Pancreas (tissue), 10 donors: ENCODE measurements around the gene S100A12. TPM values are rescaled to one million over a fixed set of nuclear protein-coding genes. Genes with fewer than 3 reads are reported as not detected.
"Not testable (repeated sequence)": the region's sequence is repeated elsewhere in the genome, so short reads cannot be mapped to it uniquely, and the experiment has no call there.

Experiments
- ATAC-seq, 4 donors: fragments of 200-7000 bp; cut with Tn5 transposase; one replicate each; pipeline versions ENCODE4 v1.8.0 to v1.9.1; 2020; ENCODE audit warnings: mild to moderate bottlenecking in 4 of 4, moderate library complexity in 4 of 4
- DNase-seq, 6 donors: peaks; one replicate each; pipeline ENCODE4 v3.0.0-alpha.2; 2020
- FAIRE-seq: peaks from 2 replicates; lab custom pipeline; 2012; peaks lifted over from hg19 to GRCh38; lab: Jason Lieb, UNC
- H3K27ac ChIP-seq, 4 donors: fragments of 200-600 bp; sonication (generic); 1 replicate in 3 of 4; 2 replicates in 1 of 4; pipeline versions ENCODE4 v1.5.0 to v1.8.0; 2020
- H3K27me3 ChIP-seq, 4 donors: fragments of 200-600 bp; one replicate each; pipeline ENCODE4 v1.8.0; 2021
- H3K36me3 ChIP-seq, 3 donors: fragments of 200-600 bp; sonication (generic) in 1 of 3; one replicate each; pipeline versions ENCODE4 v1.5.0 to v1.8.0; 2020 to 2021
- H3K4me1 ChIP-seq, 3 donors: fragments of 200-600 bp; one replicate each; pipeline ENCODE4 v1.8.0; 2021
- H3K4me3 ChIP-seq, 4 donors: fragments of 200-600 bp; sonication (generic) in 2 of 4; one replicate each; pipeline versions ENCODE4 v1.5.0 to v1.8.0; 2020 to 2021
- H3K9me3 ChIP-seq, 4 donors: fragments of 200-600 bp; one replicate each; pipeline ENCODE4 v1.8.0; 2021
- CTCF ChIP-seq, 4 donors: fragments of 200-600 bp; sonication (generic) in 3 of 4; IDR thresholded peaks; one replicate each; pipeline versions ENCODE4 v1.5.0 to v1.8.0; 2021; ENCODE audit warnings: antibody characterized with exemption in 4 of 4
- whole genome bisulfite sequencing, 2 donors: extraction: QIAGEN DNeasy Blood & Tissue Kit; methylation state at CpG; one replicate each; pipeline ENCODE4 v1.1.7; 2013; 5-methylcytosine and 5-hydroxymethylcytosine counted together
- intact Hi-C, 3 donors: fragments of 100-400 bp; cut with DNase I; formaldehyde crosslinking; loops; one replicate each; pipeline versions ENCODE4 v1.11.1 to v1.14.2; 2022
- polyA plus RNA-seq, 2 donors: library from polyadenylated mRNA; stranded (reverse); fragments of 200-250 nt; gene quantifications; one replicate each; pipeline ENCODE4 v1.2.3, GENCODE V29; 2013
- total RNA-seq, 6 donors: library from RNA; stranded (reverse); fragmentation: NEBNext Ultra II Directional in 4 of 6; extraction: Animal tissue kit (Norgen Biotek cat#: 25700) in 4 of 6; gene quantifications; one replicate each; pipeline versions ENCODE4 v1.2.1 to v1.2.4, GENCODE V29; 2021 to 2023
- donor health status: healthy with polysubstance abuse.
- donor health status: DM: no; HTN: no; CAD: no; lungs with moderate emphysema.
- donor health status: DM: no; HTN: no; CAD: no.
- donor health status: control.
- donor health status: control.
- donor health status: Bipolar disorder and iron deficiency.
- donor health status: DM: yes; HTN: yes; CAD: no.
- donor health status: DM: no; HTN: no; CAD: no.
- donor health status: DM: no; HTN: no; CAD: no.
- donor health status: DM: yes; HTN: yes; CAD: no.

Gene S100A12
- total and polyA plus RNA-seq, 8 donors, result 0.44 to 5.2 (median 1.8) TPM; not detected in 1

GRCh38 chr1:153349363-153350320 lies 25.8 kb downstream of the S100A12 start:
- intact Hi-C loops, result loop anchor here in 2 of 3 donors (5.0 kb wide), 1 partner anchor 148 kb away; no protein-coding TSS in a partner anchor
- H3K36me3 ChIP-seq, result no peaks in the 10 kb centered on the region
- no peak for DNase-seq
- WGBS, 2 donors, result 38 to 41% methylated on average over 17 of the region's 17 CpGs
- no peaks in the 10 kb centered on the region for H3K4me1 ChIP-seq
- TF ChIP-seq CTCF (IDR thresholded peaks at IDR 0.05), result no peak
- FAIRE-seq, result no peak
- no peak for ATAC-seq
- no peak overlapping the region for H3K27ac ChIP-seq
- H3K27me3 ChIP-seq, result peaks cover 0 to 16% (median 0%) of the 10 kb centered on the region in 4 donors
- H3K4me3 ChIP-seq, result no peak overlapping the region
- no peaks in the 10 kb centered on the region for H3K9me3 ChIP-seq

GRCh38 chr1:153348511-153349362 lies 26.7 kb downstream of the S100A12 start, which contains the start of gene PGLYRP4:
Gene PGLYRP4, minus strand, starts transcription at chr1:153348841. Its CDS starts 909 bp downstream, at chr1:153347932.
- FAIRE-seq, result no peak
- intact Hi-C loops, result no loop called here

GRCh38 chr1:153347856-153348255 lies 27.6 kb downstream of the S100A12 start:
- WGBS, 2 donors, result 35 to 43% methylated on average over 7 of the region's 7 CpGs
- Histone ChIP-seq H3K4me1 (no peaks in the 10 kb centered on the region), H3K27me3 (peaks cover 0 to 11% (median 0%) of the 10 kb centered on the region in 4 donors), H3K36me3 (no peaks in the 10 kb centered on the region), H3K9me3 (no peaks in the 10 kb centered on the region), H3K27ac (no peak overlapping the region), H3K4me3 (no peak overlapping the region)
- FAIRE-seq (no peak), DNase-seq (no peak), ATAC-seq (no peak)
- TF ChIP-seq CTCF (IDR thresholded peaks at IDR 0.05), result no peak
- intact Hi-C loops, result no loop called here

More at GRCh38 chr1:153348511-153349362, 26.7 kb downstream of the S100A12 start, which contains the start of gene PGLYRP4:
- no peak for TF ChIP-seq CTCF (IDR thresholded peaks at IDR 0.05)
- Histone ChIP-seq H3K4me3 (no peak within 1 kb of the TSS), H3K36me3 (no peaks in the 10 kb centered on the region), H3K27me3 (peaks cover 0 to 16% (median 0%) of the 10 kb centered on the region in 4 donors), H3K4me1 (no peaks in the 10 kb centered on the region), H3K9me3 (no peaks in the 10 kb centered on the region), H3K27ac (no peak within 1 kb of the TSS)
- ATAC-seq, result no peak
- 40 to 55% methylated on average over 9 to 10 of the region's 10 CpGs for WGBS, 2 donors
- no peak for DNase-seq

GRCh38 chr1:153347049-153347448 lies 28.4 kb downstream of the S100A12 start:
- WGBS, 2 donors, result 54 to 60% methylated on average over 14 of the region's 14 CpGs
- intact Hi-C loops, DNase-seq, ATAC-seq, H3K9me3 ChIP-seq, H3K27ac ChIP-seq, H3K4me1 ChIP-seq, H3K36me3 ChIP-seq, H3K4me3 ChIP-seq, FAIRE-seq, H3K27me3 ChIP-seq: not testable (repeated sequence)
